ELF-1 (cell line): ENCODE results near the gene ZNF277.

Experiments used
- DNase-seq: peaks from one replicate; pipeline ENCODE4 v3.0.0-alpha.2; 2016; ENCODE audit warnings: low read depth, low spot score

The ZNF277 gene

GRCh38 chr7:112206238-112206990 is at the start of gene ZNF277, which contains the start of gene DOCK4:
Gene ZNF277, plus strand, starts transcription at chr7:112206695. Its CDS starts 22 bp downstream, at chr7:112206717.
Gene DOCK4, minus strand, starts transcription at chr7:112206399. Its CDS starts 261 bp downstream, at chr7:112206138.
- peak; percentile 100 for DNase-seq

- no peak for DNase-seq
These were observed 49.4 kb upstream of the ZNF277 start for GRCh38 chr7:112157072-112157471.

DNA sequence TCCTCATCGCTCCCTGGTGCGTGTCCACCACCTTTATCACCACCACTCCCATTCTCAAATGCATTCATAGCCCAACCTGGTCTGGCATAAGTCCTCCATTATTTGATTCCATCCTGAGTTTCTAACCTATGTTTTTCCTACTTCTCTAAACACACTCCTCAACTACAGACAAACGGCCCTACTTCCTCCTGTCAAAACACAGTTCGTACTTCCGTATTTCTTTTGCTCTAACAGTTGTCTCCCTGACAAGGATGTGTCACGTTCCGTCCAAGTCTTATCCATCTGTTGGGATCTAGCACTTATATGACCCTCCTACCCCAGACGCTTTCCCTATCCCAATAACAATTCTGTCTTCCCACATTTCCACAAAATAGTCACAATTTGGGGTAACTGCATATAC is 47.1 kb upstream of the ZNF277 start:
- DNase-seq: no peak

- no peak for DNase-seq
These were observed 46.2 kb upstream of the ZNF277 start for GRCh38 chr7:112160130-112160770.

- DNase-seq: no peak
These were observed 45.7 kb upstream of the ZNF277 start for GRCh38 chr7:112160771-112161150.

DNA sequence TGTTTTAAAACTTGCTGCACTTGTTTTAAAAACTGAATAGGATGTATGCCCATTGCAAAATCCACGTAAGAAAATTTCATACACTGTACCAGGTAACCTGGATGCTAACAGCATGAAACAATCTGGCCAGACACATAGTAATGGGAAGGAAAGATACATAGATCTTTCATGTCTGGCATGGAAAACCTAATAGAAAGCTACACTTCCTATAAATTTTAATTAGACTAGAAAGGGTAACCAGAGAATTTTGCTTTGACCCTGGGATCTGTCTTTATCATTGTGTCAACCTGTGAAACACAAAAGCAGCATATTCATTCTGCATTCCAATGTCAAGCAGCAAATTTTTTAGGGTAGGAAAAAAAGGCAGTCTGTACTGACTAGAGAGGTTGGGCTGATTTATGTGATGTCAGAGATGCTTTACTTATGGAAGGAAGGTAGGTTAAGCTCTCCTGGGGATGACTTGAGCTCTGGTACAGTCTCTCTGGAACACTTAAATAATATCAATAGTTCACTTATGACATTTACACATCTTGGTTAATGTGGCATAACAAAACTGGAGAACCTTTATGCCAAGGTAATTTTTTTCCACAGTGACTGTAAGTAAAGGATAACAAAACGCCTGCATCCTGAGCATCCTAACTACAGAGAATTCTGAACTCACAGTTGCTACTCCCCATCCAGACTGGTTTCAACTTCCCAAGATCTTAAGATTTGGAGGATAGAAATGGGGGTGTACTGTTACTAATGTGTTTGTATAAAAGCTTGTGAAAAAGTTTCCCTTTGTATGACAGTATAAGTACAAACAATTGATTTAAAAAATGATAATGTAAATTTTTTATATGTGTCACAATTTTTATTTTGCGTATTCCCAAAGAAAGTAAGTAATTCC is 45.0 kb upstream of the ZNF277 start:
- DNase-seq: no peak

DNA sequence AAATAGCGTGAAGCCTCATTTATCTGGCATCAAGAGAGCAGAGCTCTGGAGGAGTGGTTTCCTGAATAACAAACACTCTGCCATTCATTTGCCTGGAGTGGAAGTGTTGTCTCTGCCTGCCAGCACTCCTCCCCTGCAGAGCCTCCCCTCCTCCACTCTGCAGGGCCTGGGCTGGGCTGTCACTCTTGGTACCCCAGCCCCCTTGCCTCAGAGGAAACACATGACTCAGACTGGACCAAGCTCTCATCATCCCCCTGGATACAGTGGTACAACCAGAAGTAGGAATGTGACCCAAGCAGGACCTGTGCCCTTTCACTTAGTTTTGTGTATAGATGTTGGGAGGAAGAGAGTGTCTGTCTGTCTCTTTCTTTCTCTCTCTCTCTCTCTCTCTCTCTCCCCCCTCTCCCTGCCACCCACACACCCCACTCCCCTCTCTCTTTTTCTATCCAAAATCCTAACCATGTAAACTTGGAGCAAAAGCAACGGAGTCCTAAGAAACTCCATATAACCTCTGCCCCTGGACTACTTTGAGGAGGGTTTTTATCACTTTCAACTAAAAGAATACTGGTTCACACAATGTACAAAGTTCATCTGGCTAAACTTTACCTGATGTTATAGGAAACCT is 44.2 kb upstream of the ZNF277 start:
- peak; percentile 94 for DNase-seq

DNA sequence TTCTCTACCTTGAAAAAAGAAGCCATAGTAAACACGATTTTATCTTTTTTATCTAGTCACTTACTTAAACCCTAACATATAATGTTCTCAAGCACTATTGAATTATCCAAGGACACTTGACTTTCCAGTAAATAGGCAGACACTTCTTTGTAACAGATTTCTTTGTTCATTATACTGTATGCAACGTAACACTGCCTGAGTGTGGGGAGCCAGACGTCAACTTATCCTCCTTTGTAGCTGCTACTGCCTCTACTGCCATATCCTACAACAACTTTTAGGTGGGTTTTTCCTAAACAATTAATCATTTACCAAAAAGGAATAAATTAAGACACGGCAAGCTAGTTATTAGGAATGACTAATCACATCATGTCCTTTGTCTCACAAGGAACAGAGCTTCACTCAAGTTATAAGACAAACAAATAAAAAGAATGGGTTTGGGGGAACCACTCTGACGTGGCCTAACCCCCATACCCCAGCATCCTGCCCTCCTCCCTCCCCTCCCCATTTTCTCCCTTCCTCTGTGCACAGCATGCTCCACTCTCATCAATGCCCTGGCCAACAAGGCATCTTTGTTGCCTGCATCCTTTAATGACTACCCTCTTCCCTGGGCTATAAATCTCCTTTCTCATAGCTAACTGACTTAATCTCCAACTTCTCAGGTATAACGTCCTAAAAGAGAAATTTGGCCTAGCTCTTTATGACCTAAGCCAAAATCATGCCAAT is 43.5 kb upstream of the ZNF277 start:
- DNase-seq: no peak

DNA sequence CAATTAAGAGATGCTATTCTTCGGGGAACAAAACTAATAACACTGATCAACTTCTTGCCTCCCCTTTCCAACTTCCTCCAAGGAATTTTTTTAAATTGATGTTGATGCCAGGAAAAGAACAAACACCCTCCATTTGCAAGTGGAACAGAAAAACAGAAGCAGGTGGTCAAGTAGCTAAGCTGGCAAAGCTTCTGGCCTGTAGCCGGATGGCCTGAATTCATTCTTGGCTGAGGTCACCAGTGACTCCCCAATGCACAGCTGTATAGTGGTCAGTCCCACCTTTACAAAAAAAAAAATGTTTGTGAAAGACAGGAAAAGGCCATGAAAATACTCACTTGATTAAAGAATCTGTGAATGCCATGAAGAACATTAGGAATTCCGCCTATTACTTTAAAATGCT is 39.3 kb upstream of the ZNF277 start:
- no peak for DNase-seq

DNA sequence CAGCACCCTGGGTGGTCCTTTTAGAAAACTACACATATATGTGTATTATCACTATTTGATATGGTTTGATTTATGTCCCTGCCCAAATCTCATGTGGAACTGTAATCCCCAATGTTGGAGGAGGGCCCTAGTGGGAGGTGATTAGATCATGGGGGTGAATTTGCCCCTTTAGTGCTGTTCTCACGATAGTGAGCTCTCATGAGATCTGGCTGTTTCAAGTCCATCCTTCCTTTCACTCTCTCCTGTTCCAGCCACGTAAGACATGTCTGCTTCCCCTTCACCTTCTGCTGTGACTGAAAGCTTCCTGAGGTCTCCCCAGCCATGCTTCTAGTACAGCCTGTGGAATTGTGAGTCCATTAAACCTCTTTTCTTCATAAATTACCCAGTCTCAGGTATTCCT is 37.6 kb upstream of the ZNF277 start:
- no peak for DNase-seq

GRCh38 chr7:112171673-112172072 is 34.8 kb upstream of the ZNF277 start:
- no peak for DNase-seq

DNA sequence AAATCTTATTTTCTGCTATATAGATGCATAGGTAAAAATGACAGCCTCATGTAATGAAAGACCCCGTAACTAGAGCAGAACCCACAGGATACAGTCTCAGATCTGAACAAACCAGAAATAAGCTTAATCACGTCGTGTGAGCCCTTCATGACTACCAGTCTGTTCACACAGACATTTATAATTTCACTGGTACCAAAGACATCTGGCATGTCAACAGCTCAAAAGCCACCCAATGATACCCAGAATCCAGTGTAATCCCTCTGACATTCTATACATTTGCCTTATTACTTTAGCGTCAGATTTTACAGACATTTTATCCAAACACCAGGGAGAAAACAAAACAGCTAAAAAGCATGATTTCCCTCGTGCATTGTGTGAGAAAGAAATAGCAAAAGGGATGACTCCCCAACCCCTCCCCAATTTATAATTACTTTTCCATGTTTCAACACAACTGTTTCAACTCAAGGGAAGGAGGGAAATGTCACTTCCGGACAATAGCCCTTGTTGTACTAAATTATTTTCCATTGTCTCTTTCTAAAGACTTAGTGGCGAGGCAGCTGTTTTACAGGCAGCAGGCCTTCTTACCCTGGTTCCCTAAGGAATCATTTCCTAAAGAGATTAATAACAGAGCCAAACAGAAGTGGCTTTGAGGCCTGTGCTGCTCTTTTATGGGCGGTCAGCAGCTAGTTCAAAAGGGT is 33.5 kb upstream of the ZNF277 start:
- DNase-seq: no peak

GRCh38 chr7:112173568-112173905 is 33.0 kb upstream of the ZNF277 start:
- no peak for DNase-seq

- DNase-seq: no peak
These were observed 32.3 kb upstream of the ZNF277 start for GRCh38 chr7:112174192-112174591.

DNA sequence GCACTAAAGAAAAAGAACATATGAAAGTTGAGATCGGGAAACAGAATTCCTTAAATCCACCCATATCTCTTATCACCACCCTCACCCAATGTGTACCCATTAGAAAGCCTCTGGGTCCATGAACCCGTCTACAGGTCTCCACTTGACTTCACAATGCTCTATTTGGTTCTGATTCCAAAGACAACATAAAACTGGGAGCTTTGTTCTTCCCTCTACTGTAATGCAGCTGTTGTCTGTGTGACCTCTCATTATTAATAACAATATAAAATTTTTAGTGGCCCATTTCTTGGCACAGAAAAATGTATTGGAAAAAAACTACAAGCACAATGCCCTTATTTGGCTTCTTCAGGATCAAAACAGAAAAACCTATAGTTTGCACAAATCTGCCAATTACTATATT is 30.3 kb upstream of the ZNF277 start:
- no peak for DNase-seq

GRCh38 chr7:112176693-112177415 is 29.6 kb upstream of the ZNF277 start:
- no peak for DNase-seq

GRCh38 chr7:112180223-112180622 is 26.3 kb upstream of the ZNF277 start:
- no peak for DNase-seq

- no peak for DNase-seq
These were observed 23.7 kb upstream of the ZNF277 start for GRCh38 chr7:112182749-112183148.

DNA sequence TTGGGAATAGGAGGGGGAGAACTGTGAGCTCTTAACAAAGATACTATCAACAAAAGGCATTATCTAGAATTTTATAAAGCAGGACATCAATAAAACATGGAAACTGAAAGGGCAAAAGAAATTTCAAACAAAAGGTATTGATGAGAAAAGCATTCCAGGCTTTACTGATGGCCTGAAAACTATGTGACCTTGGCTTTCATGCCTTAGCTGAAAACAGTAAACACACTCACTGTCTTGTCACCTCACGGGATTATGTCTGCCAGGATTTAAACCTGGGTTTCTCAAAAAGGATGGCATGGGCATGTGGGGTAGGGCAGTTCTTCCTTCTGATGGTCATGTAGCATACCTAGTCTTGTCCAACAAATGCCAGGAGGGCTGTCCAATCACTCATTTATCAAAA is 23.2 kb upstream of the ZNF277 start:
- no peak for DNase-seq

GRCh38 chr7:112184455-112184854 is 22.0 kb upstream of the ZNF277 start:
- DNase-seq: no peak
